A549 (cell line): ENCODE data around the gene IL3. TPM values are rescaled to one million over a fixed set of nuclear protein-coding genes. Genes with fewer than 3 reads are reported as not detected.

Experiments used
- ATAC-seq, 2 experiments: fragments of 200-7000 bp in 1 of 2; fragments of >200 bp in 1 of 2; cut with Nextera tagmentation in 1 of 2; cut with Tn5 transposase in 1 of 2; 3 replicates each; pipeline versions ENCODE4 v1.8.0 to v1.9.1; 2018 to 2020; ENCODE audit warnings: mild to moderate bottlenecking in 1 of 2, moderate library complexity in 1 of 2
- CTCF ChIA-PET: fragments of 300-600 bp; sonication (Branson Sonifier 250); formaldehyde crosslinking; extraction: SDS; loops from one replicate; lab custom pipeline; 2021; ENCODE audit warnings: antibody characterized with exemption, inconsistent platforms; lab: Yijun Ruan, JAX
- POLR2A ChIA-PET: fragments of 350-600 bp; formaldehyde crosslinking; extraction: SDS; loops from one replicate; lab custom pipeline; 2021; ENCODE audit warnings: antibody characterized with exemption, inconsistent platforms; lab: Yijun Ruan, JAX
- DNase-seq, 2 experiments: peaks; one replicate each; pipeline versions ENCODE4 v3.0.0 to v3.0.0-alpha.2; 2011 to 2016; ENCODE audit warnings: low read depth in 1 of 2, low spot score in 1 of 2
- FAIRE-seq: peaks from 2 replicates; lab custom pipeline; 2011; peaks lifted over from hg19 to GRCh38; lab: Jason Lieb, UNC
- H3K27ac ChIP-seq, 2 experiments: fragments of >200 bp; sonication (Bioruptor Twin); formaldehyde crosslinking; 3 replicates each; pipeline ENCODE4 v1.5.1; 2016 to 2017
- H3K4me1 ChIP-seq: fragments of >200 bp; sonication (Bioruptor Twin); formaldehyde crosslinking; 3 replicates; pipeline ENCODE4 v1.6.1; 2016
- H3K4me2 ChIP-seq: fragments of >200 bp; sonication (Bioruptor Twin); formaldehyde crosslinking; 3 replicates; pipeline ENCODE4 v1.6.1; 2016
- H3K4me3 ChIP-seq: fragments of >200 bp; sonication (Bioruptor Twin); formaldehyde crosslinking; 3 replicates; pipeline ENCODE4 v1.5.1; 2016
- H3K9me3 ChIP-seq: fragments of >200 bp; sonication (Bioruptor Twin); formaldehyde crosslinking; 3 replicates; pipeline ENCODE4 v1.6.1; 2016
- ATOH8 ChIP-seq: fragments of 250-450 bp; sonication (Bioruptor Pico); IDR thresholded peaks from 2 replicates; pipeline ENCODE4 v1.5.0; 2020; ENCODE audit warnings: low read depth, mild to moderate bottlenecking, moderate library complexity
- BHLHE40 ChIP-seq: IDR thresholded peaks from 2 replicates; pipeline ENCODE4 v1.6.1; 2012; ENCODE audit warnings: low read depth, low read length, inconsistent platforms
- CHD2 ChIP-seq: fragments of 150-350 bp; IDR thresholded peaks from 2 replicates; pipeline ENCODE4 v1.6.1; 2014; ENCODE audit warnings: low read length; ENCODE audit not compliant: partially characterized antibody
- E2F6 ChIP-seq: IDR thresholded peaks from 2 replicates; pipeline ENCODE4 v1.6.1; 2012; ENCODE audit warnings: low read depth, borderline replicate concordance
- FOSB ChIP-seq: fragments of 250-450 bp; sonication (Bioruptor Pico); IDR thresholded peaks from 2 replicates; pipeline ENCODE4 v1.5.0; 2020; ENCODE audit warnings: mild to moderate bottlenecking, moderate library complexity
- FOSL2 ChIP-seq, 2 experiments: fragments of 450-650 bp in 1 of 2; fragments of >200 bp in 1 of 2; sonication (Bioruptor Twin) in 1 of 2; formaldehyde crosslinking; IDR thresholded peaks; 2 replicates each; pipeline versions ENCODE4 v1.5.0 to v1.6.1; 2016 to 2020; ENCODE audit warnings: mild to moderate bottlenecking in 1 of 2, moderate library complexity in 1 of 2
- HES2 ChIP-seq: fragments of >200 bp; sonication (Bioruptor Twin); formaldehyde crosslinking; IDR thresholded peaks from 2 replicates; pipeline ENCODE4 v1.6.1; 2016
- HMGXB4 ChIP-seq: fragments of 250-450 bp; sonication (Bioruptor Pico); IDR thresholded peaks from 2 replicates; pipeline ENCODE4 v1.5.0; 2021; ENCODE audit warnings: mild to moderate bottlenecking, moderate library complexity, borderline replicate concordance
- KDM5A ChIP-seq: fragments of 200-600 bp; sonication (generic); IDR thresholded peaks from 2 replicates; pipeline ENCODE4 v1.6.1; 2016; ENCODE audit warnings: antibody characterized with exemption, mild to moderate bottlenecking
- MAX ChIP-seq: IDR thresholded peaks from 2 replicates; pipeline ENCODE4 v1.6.1; 2012
- MAZ ChIP-seq: fragments of 150-350 bp; IDR thresholded peaks from 2 replicates; pipeline ENCODE4 v1.6.1; 2014; ENCODE audit warnings: antibody characterized with exemption, low read depth, low read length, borderline replicate concordance
- NFE2L2 ChIP-seq: fragments of 150-350 bp; conservative IDR thresholded peaks from 2 replicates; pipeline ENCODE4 v1.6.1; 2014; ENCODE audit warnings: low read length
- NPAS2 ChIP-seq: fragments of 250-450 bp; sonication (Bioruptor Pico); IDR thresholded peaks from 2 replicates; pipeline ENCODE4 v1.8.0; 2022; ENCODE audit warnings: mild to moderate bottlenecking, moderate library complexity, borderline replicate concordance
- NR3C1 ChIP-seq: fragments of >200 bp; sonication (Bioruptor Twin); formaldehyde crosslinking; IDR thresholded peaks from 3 replicates; pipeline ENCODE4 v1.6.1; 2017
- PHF8 ChIP-seq: fragments of 200-600 bp; sonication (generic); IDR thresholded peaks from 2 replicates; pipeline ENCODE4 v1.6.1; 2016; ENCODE audit warnings: low read depth, mild to moderate bottlenecking, antibody characterized with exemption, moderate library complexity, borderline replicate concordance
- RCOR1 ChIP-seq: fragments of 150-350 bp; IDR thresholded peaks from 2 replicates; pipeline ENCODE4 v1.6.1; 2014; ENCODE audit warnings: antibody characterized with exemption, low read length, low read depth
- RNF2 ChIP-seq: fragments of 200-600 bp; sonication (generic); IDR thresholded peaks from 2 replicates; pipeline ENCODE4 v1.6.1; 2016; ENCODE audit warnings: low read depth, mild to moderate bottlenecking, antibody characterized with exemption, moderate library complexity, borderline replicate concordance
- SMC3 ChIP-seq: fragments of >200 bp; sonication (Bioruptor Twin); formaldehyde crosslinking; IDR thresholded peaks from 3 replicates; pipeline ENCODE4 v1.6.1; 2018; ENCODE audit warnings: inconsistent platforms
- USF2 ChIP-seq: fragments of 450-650 bp; IDR thresholded peaks from 2 replicates; pipeline ENCODE4 v1.6.1; 2014; ENCODE audit warnings: antibody characterized with exemption
- ZSCAN20 ChIP-seq: fragments of 250-450 bp; sonication (Bioruptor Pico); IDR thresholded peaks from 2 replicates; pipeline ENCODE4 v1.8.0; 2022; ENCODE audit warnings: mild to moderate bottlenecking, moderate library complexity
- WGBS: methylation state at CpG from one replicate; pipeline ENCODE4 v1.1.6; 2017; ENCODE audit errors: missing lambda C conversion rate; 5-methylcytosine and 5-hydroxymethylcytosine counted together
- polyA plus RNA-seq, 4 experiments: library from polyadenylated mRNA; depleted of rRNA in 3 of 4; stranded (reverse); fragments of >200 nt; fragmentation: RNase III in 1 of 4; extraction: RNeasy Plus Mini Kit Qiagen cat#74134 plus additional on column Dnase treatment in 1 of 4; gene quantifications; 2 replicates in 3 of 4; 3 replicates in 1 of 4; pipeline ENCODE4 v1.2.3, GENCODE V29; 2011 to 2017

The IL3 gene
- polyA plus RNA-seq, 2 of the 4 experiments (the other 2 are of a cell fraction): not detected

GRCh38 chr5:132067941-132068808, 7.7 kb downstream of the IL3 start:
- FAIRE-seq (no peak), DNase-seq (no peak), ATAC-seq (no peak)
- Histone ChIP-seq H3K4me2 (no peak overlapping the region), H3K9me3 (no peaks in the 10 kb centered on the region), H3K27ac (no peak overlapping the region), H3K4me3 (no peak overlapping the region), H3K4me1 (peaks cover 2% of the 10 kb centered on the region; the same call in 2 of the 3 replicates)
- POLR2A ChIA-PET: no interaction called here
- 73% methylated on average over 13 of the region's 13 CpGs for WGBS
- TF ChIP-seq KDM5A (no peak), MAZ (no peak), FOSL2 (IDR thresholded peaks at IDR 0.05) (no peak), FOSL2 (CRISPR knock-in tag; IDR thresholded peaks at IDR 0.05) (no peak), FOSB (CRISPR knock-in tag) (no peak), ATOH8 (no peak), PHF8 (no peak), USF2 (no peak), HMGXB4 (CRISPR knock-in tag) (no peak), BHLHE40 (no peak), ZSCAN20 (no peak), SMC3 (no peak), RCOR1 (no peak), HES2 (no peak), NFE2L2 (no peak), MAX (no peak), NR3C1 (no peak)
- CTCF ChIA-PET: interaction anchor here (0.8 to 1.9 kb wide), 6 partner anchors 10 to 410 kb away, joined by 3 to 10 read pairs (median 4); no protein-coding TSS in a partner anchor

- no peak overlapping the region for H3K4me3 ChIP-seq
- no peak for FAIRE-seq
- no peak for TF ChIP-seq RCOR1
- no peak for TF ChIP-seq E2F6
- TF ChIP-seq RNF2: no peak
- TF ChIP-seq HMGXB4 (CRISPR knock-in tag): no peak
- TF ChIP-seq CHD2: no peak
- TF ChIP-seq NPAS2 (CRISPR knock-in tag): no peak
- TF ChIP-seq, all 56 proteins: peak for 0
- POLR2A ChIA-PET: no interaction called here
- 87% methylated on average over 9 of the region's 10 CpGs for WGBS
- CTCF ChIA-PET: interaction anchor here (1.1 to 1.9 kb wide), 3 partner anchors 13 to 111 kb away, joined by 5 to 10 read pairs (median 6); no protein-coding TSS in a partner anchor
- Histone ChIP-seq H3K4me2 (no peak overlapping the region), H3K4me1 (peaks cover 11% of the 10 kb centered on the region; the same call in 2 of the 3 replicates), H3K27ac (no peak overlapping the region), H3K9me3 (no peaks in the 10 kb centered on the region)
- DNase-seq (no peak), ATAC-seq (no peak)
Observed at GRCh38 chr5:132069561-132069960, 9.1 kb downstream of the IL3 start.
